Right atrium auricular region (tissue), 2 donors: ENCODE results near the gene CTNS. TPM values are rescaled to one million over a fixed set of nuclear protein-coding genes. Genes with fewer than 3 reads are reported as not detected.
A peak's percentile ranks its signal among the peaks of the same experiment; 100 is the strongest.

Source experiments
- DNase-seq: peaks from one replicate; pipeline ENCODE4 v3.0.0-alpha.2; 2019; ENCODE audit warnings: low spot score
- H3K27ac ChIP-seq, 2 donors: fragments of 200-600 bp; sonication (generic); 1 replicate in 1 of 2; 2 replicates in 1 of 2; pipeline ENCODE4 v1.5.1; 2016 to 2019
- H3K27me3 ChIP-seq, 2 donors: fragments of 200-600 bp; sonication (generic); one replicate each; pipeline versions ENCODE4 v1.5.1 to v1.6.0; 2017 to 2019
- H3K36me3 ChIP-seq: fragments of 200-600 bp; sonication (generic); one replicate; pipeline ENCODE4 v1.5.1; 2016
- H3K4me1 ChIP-seq, 2 donors: fragments of 200-600 bp; sonication (generic); one replicate each; pipeline versions ENCODE4 v1.5.1 to v1.6.0; 2017 to 2019
- H3K4me3 ChIP-seq, 2 donors: fragments of 200-600 bp; sonication (generic); 1 replicate in 1 of 2; 2 replicates in 1 of 2; pipeline ENCODE4 v1.5.1; 2017 to 2019; ENCODE audit warnings: mild to moderate bottlenecking in 1 of 2, moderate library complexity in 1 of 2
- H3K9me3 ChIP-seq, 2 donors: fragments of 200-600 bp; sonication (generic); one replicate each; pipeline ENCODE4 v1.5.1; 2019
- CTCF ChIP-seq, 2 donors: fragments of 200-600 bp; sonication (generic); IDR thresholded peaks; one replicate each; pipeline ENCODE4 v1.5.1; 2019; ENCODE audit warnings: antibody characterized with exemption in 2 of 2
- total RNA-seq, 2 donors: library from RNA; depleted of rRNA; stranded (reverse); fragments of >200 nt; gene quantifications; one replicate each; pipeline ENCODE4 v1.1.0, GENCODE V29; 2016

CTNS gene
- total RNA-seq, 2 donors from 2014 or later: 17.6 to 19.1 TPM

DNA sequence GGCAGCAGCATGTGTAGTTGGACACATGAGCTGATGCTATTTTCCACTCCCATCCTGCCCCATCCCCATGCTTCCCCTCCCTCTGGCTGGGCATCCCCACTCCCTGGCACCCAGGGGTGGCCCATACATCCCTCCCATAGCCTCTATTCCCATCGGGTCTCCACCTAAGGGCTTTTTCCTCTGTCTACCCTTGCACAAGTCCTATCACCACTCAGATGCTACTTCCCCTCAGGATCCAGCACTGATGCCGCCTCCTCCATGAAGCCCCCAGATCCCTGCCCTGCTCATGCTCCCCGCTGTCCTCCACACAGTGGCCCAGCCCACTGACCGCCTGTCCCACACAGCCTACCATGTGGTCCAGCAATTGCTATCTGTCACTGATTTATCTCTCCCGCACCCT is 43.2 kb upstream of the CTNS start:
- Histone ChIP-seq H3K9me3 (no peaks in the 10 kb centered on the region), H3K27me3 (no peaks in the 10 kb centered on the region), H3K27ac (no peak overlapping the region), H3K4me3 (no peak overlapping the region), H3K36me3 (peaks cover 37% of the 10 kb centered on the region), H3K4me1 (peaks cover 0 to 6% of the 10 kb centered on the region in 2 donors)
- no peak for DNase-seq
- TF ChIP-seq CTCF (IDR thresholded peaks at IDR 0.05): no peak

DNA sequence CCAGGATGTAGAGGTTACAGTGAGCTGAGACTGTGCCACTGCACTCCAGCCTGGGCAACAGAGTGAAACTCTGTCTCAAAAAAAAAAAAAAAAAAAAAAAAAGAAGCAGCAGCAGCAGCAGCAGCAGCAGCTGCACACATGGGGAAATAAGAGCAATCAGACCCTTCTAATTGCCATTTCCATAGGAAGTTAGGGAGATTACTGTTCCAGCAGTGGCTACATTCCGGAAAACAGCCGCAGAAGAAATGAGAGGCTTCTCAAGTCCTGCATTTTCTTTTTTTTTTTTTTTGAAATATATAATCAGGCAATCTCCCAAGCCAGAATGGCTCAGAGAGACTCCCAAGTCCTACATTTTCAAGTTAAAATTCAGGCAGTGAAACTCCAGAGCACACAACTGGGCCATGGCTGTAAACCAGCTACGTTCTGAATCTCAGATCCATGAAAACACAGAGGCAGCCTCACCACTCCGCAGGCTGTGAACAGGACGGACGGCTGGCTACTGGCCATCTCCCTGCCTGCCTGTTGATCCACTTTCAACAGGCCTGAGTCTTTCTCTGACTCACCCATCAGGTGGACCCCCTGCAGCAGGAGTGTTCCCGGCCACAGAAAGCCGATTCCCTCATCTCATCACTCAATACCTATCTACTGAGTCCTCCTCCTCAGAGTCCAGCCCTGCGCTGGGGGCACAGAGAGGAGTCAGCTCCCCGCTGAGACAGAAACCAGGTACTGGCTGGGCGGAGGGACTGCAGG is 42.3 kb upstream of the CTNS start:
- Histone ChIP-seq H3K4me3 (no peak overlapping the region), H3K36me3 (peaks cover 31% of the 10 kb centered on the region), H3K9me3 (no peaks in the 10 kb centered on the region), H3K27ac (no peak overlapping the region), H3K27me3 (no peaks in the 10 kb centered on the region), H3K4me1 (peaks cover 0 to 6% of the 10 kb centered on the region in 2 donors)
- TF ChIP-seq CTCF (IDR thresholded peaks at IDR 0.05): no peak
- peak; percentile 61 for DNase-seq

- DNase-seq: no peak
Observed at GRCh38 chr17:3594976-3595375, 41.6 kb upstream of the CTNS start.

DNA sequence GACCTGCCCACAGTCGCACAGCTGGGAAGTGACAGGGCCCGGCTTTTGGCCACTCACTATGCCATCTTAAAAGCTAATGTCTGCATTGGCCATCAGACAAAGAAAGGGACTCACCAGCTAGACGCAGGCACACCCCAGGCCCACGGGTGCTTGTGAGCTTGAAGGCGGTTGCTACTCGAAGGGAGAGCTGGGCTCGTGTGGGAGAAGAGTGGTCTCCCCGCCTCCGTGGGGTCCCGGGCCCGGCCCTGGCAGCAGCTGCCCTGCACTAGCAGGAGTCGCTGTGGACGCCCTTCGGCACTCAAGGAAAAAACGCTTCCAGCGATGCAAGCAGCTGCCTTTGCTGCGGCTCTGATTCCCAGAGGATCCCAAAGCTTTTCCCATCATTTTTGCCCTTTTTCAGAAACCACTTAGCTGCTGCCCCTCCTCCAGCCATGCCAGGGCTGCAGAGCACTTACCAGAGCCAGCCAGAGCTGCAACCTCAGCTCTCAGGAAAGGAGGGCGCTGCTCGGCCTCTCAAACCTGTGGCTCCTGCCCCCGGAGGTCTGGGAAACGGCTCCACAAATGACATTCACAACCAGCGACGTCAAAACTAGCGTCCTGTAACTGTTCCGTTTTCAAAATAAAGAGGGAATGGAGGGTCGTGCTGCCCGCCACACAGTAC is 39.6 kb upstream of the CTNS start:
- no peak for TF ChIP-seq CTCF (IDR thresholded peaks at IDR 0.05)
- Histone ChIP-seq H3K27me3 (no peaks in the 10 kb centered on the region), H3K9me3 (no peaks in the 10 kb centered on the region), H3K4me3 (no peak overlapping the region), H3K36me3 (peaks cover 4% of the 10 kb centered on the region), H3K4me1 (peaks cover 0 to 6% of the 10 kb centered on the region in 2 donors), H3K27ac (no peak overlapping the region)
- no peak for DNase-seq

More at GRCh38 chr17:3594976-3595375, 41.6 kb upstream of the CTNS start:
- Histone ChIP-seq H3K27ac (no peak overlapping the region), H3K4me1 (peaks cover 0 to 6% of the 10 kb centered on the region in 2 donors), H3K9me3 (no peaks in the 10 kb centered on the region), H3K36me3 (peaks cover 24% of the 10 kb centered on the region), H3K27me3 (no peaks in the 10 kb centered on the region), H3K4me3 (no peak overlapping the region)
- no peak for TF ChIP-seq CTCF (IDR thresholded peaks at IDR 0.05)

- no peaks in the 10 kb centered on the region for H3K9me3 ChIP-seq
- H3K4me3 ChIP-seq: no peak overlapping the region
- peaks cover 0 to 6% of the 10 kb centered on the region in 2 donors for H3K4me1 ChIP-seq
- no peaks in the 10 kb centered on the region for H3K36me3 ChIP-seq
- H3K27ac ChIP-seq: no peak overlapping the region
- H3K27me3 ChIP-seq: no peaks in the 10 kb centered on the region
- DNase-seq: no peak
- no peak for TF ChIP-seq CTCF (IDR thresholded peaks at IDR 0.05)
Observed at GRCh38 chr17:3598078-3598477, 38.5 kb upstream of the CTNS start.
